ENCODE results near the gene MYB. TPM values are rescaled to one million over a fixed set of nuclear protein-coding genes. Genes with fewer than 3 reads are reported as not detected.
A peak's percentile ranks its signal among the peaks of the same experiment; 100 is the strongest.
"Not testable (repeated sequence)": the region's sequence is repeated elsewhere in the genome, so short reads cannot be mapped to it uniquely, and the experiment has no call there.

The MYB gene
- total and polyA plus RNA-seq, 2 experiments from 2014 or later, result 0.21 to 0.51 TPM

GRCh38 chr6:135159531-135159930 lies 21.6 kb upstream of the MYB start:
- Histone ChIP-seq H3K36me3 (no peaks in the 10 kb centered on the region), H3K4me1 (ENCODE audit: low read depth) (no peaks in the 10 kb centered on the region), H3K27me3 (no peaks in the 10 kb centered on the region), H3K27ac (no peak overlapping the region), H3K9me3 (ENCODE audit: low read depth) (no peaks in the 10 kb centered on the region), H3K4me3 (no peak overlapping the region)
- no peak for TF ChIP-seq CTCF (IDR thresholded peaks at IDR 0.05; ENCODE audit: low read depth, low read length)
- no peak for DNase-seq (ENCODE audit: low read depth in 1 of 2, low spot score in 1 of 2)

DNA sequence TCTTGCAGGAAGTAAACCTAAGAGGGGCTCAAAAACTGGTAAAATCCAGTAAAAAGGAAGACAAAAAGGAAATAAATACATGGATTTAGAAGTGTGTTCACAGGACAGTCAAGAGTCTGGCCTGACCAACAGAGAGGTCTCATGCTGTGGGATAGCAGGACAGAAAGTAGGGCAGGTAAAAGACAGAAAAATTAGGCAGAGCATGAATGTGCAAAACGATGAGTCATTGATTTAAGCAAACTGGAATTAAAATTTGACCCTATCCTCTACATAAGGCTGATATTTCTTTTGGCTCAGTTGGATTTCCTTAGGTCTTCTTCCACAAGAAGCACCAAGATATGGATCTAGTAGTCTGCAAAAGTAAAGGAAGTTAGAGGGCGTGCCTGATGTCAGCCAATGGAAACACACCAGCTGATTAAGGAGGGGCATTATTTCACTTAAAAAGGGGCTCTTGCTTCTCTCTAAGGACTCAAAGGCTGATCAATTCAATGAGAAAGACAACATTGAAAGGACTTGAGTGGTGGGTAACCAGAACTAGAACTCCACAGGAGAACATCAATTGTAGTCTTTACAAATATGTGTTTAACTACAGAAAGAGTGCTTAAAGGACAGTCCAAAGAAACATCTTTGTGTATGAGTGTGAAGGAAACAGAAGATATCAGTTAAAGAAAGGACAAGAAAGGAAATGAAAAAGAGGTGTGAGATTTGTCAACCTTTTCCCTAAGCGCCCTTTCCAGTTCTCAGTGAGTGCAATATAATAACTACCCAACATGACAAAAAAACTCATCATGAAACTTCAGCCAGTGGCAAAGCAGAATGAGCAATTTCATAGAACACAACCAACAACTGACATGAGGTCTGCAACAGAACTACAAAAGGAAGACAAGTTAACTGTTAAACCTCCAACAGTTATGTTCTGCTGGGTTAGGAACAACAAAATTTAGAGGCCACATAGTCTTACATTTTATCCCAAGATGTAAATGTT lies 19.4 kb upstream of the MYB start:
- no peaks in the 10 kb centered on the region for H3K27me3 ChIP-seq
- no peak overlapping the region for H3K4me3 ChIP-seq
- H3K9me3 ChIP-seq (ENCODE audit: low read depth), result no peaks in the 10 kb centered on the region
- H3K36me3 ChIP-seq, result no peaks in the 10 kb centered on the region
- H3K4me1 ChIP-seq (ENCODE audit: low read depth), result no peaks in the 10 kb centered on the region
- DNase-seq (ENCODE audit: low read depth in 1 of 2, low spot score in 1 of 2), result no peak
- H3K27ac ChIP-seq, result no peak overlapping the region
- no peak for TF ChIP-seq CTCF (IDR thresholded peaks at IDR 0.05; ENCODE audit: low read depth, low read length)

DNA sequence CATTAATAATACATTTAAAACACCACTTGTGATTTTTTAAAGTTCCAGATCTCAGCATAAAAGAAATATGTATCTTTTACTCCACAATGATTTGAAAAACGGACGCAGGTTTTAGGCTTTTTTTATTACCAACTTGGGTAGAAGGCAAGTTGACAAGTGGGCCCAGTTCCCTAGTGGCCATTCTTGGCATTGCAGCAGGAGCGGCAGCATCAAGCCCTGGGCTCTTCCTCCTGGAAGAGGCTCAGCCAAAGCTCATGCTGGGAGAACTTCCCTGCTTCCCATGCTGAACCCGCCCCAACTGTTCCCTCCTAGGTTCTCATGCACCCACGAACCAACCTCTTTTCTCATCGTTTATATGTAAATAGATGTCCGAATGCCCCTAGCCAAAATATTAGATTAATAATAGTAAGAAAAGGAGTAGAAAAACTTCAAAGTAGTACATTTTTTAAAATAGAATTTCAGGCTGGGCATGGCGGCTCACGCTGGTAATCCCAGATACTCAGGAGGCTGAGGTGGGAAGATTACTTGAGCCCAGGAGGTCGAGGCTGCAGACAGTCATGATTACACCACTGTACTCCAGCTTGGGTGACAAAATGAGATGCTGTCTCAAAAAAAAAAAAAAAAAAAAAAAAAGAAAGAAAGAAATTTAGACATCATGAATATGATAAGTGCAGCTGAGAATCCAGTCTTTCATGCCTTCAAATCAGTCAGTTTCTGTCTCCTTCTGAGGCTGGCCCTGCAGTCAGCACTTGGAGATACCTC lies 18.2 kb upstream of the MYB start:
- Histone ChIP-seq H3K9me3 (ENCODE audit: low read depth) (no peaks in the 10 kb centered on the region), H3K27ac (no peak overlapping the region), H3K27me3 (no peaks in the 10 kb centered on the region), H3K36me3 (no peaks in the 10 kb centered on the region), H3K4me3 (no peak overlapping the region), H3K4me1 (ENCODE audit: low read depth) (no peaks in the 10 kb centered on the region)
- DNase-seq (ENCODE audit: low read depth in 1 of 2, low spot score in 1 of 2), result peak; percentile 29 to 54
- TF ChIP-seq CTCF (IDR thresholded peaks at IDR 0.05; ENCODE audit: low read depth, low read length), result peak; percentile 73

GRCh38 chr6:135163440-135163738 lies 17.7 kb upstream of the MYB start:
- no peaks in the 10 kb centered on the region for H3K9me3 ChIP-seq (ENCODE audit: low read depth)
- no peak overlapping the region for H3K27ac ChIP-seq
- TF ChIP-seq CTCF (IDR thresholded peaks at IDR 0.05; ENCODE audit: low read depth, low read length), result no peak
- DNase-seq (ENCODE audit: low read depth in 1 of 2, low spot score in 1 of 2), result no peak
- H3K4me3 ChIP-seq, result no peak overlapping the region
- H3K4me1 ChIP-seq (ENCODE audit: low read depth), result no peaks in the 10 kb centered on the region
- H3K27me3 ChIP-seq, result no peaks in the 10 kb centered on the region
- no peaks in the 10 kb centered on the region for H3K36me3 ChIP-seq

GRCh38 chr6:135164387-135164786 lies 16.7 kb upstream of the MYB start:
- H3K27ac ChIP-seq; H3K9me3 ChIP-seq (ENCODE audit: low read depth); H3K4me3 ChIP-seq; H3K4me1 ChIP-seq (ENCODE audit: low read depth); DNase-seq (ENCODE audit: low read depth in 1 of 2, low spot score in 1 of 2); H3K36me3 ChIP-seq; H3K27me3 ChIP-seq: not testable (repeated sequence)

GRCh38 chr6:135165031-135165430 lies 16.1 kb upstream of the MYB start:
- Histone ChIP-seq H3K27me3 (no peaks in the 10 kb centered on the region), H3K4me3 (no peak overlapping the region), H3K4me1 (ENCODE audit: low read depth) (no peaks in the 10 kb centered on the region), H3K36me3 (no peaks in the 10 kb centered on the region), H3K9me3 (ENCODE audit: low read depth) (no peaks in the 10 kb centered on the region), H3K27ac (no peak overlapping the region)
- TF ChIP-seq CTCF (IDR thresholded peaks at IDR 0.05; ENCODE audit: low read depth, low read length), result no peak
- no peak for DNase-seq (ENCODE audit: low read depth in 1 of 2, low spot score in 1 of 2)
